Stimulated activated naive CD8-positive, alpha-beta T cell treated with anti-CD3 and anti-CD28 coated beads, Interleukin-15, amount 100 ng/mL, for 72 hours (primary cell): Measurements from ENCODE around the gene CD84.
"Not testable (repeated sequence)": the region's sequence is repeated elsewhere in the genome, so short reads cannot be mapped to it uniquely, and the experiment has no call there.

Source experiments
- ATAC-seq: fragments of 150-1000 bp; cut with Tn5 transposase; 2 replicates; pipeline ENCODE4 v1.10.0; 2021; ENCODE audit warnings: mild to moderate bottlenecking, moderate library complexity
- DNase-seq, 2 donors: peaks; one replicate each; pipeline ENCODE4 v3.0.0; 2021 to 2022
- H3K27ac Mint-ChIP-seq, 2 donors: one replicate each; pipeline ENCODE4 v1.8.0; 2022; ENCODE audit warnings: mild to moderate bottlenecking in 2 of 2, mixed read lengths in 2 of 2, moderate library complexity in 2 of 2
- H3K27me3 Mint-ChIP-seq: one replicate; pipeline ENCODE4 v1.8.0; 2022; ENCODE audit warnings: mixed read lengths
- H3K4me1 Mint-ChIP-seq: one replicate; pipeline ENCODE4 v1.8.0; 2022; ENCODE audit warnings: mild to moderate bottlenecking, mixed read lengths
- H3K4me3 Mint-ChIP-seq, 2 donors: one replicate each; pipeline ENCODE4 v1.8.0; 2022; ENCODE audit warnings: mild to moderate bottlenecking in 2 of 2, mixed read lengths in 2 of 2, moderate library complexity in 1 of 2
- H3K9me3 Mint-ChIP-seq, 2 donors: one replicate each; pipeline ENCODE4 v1.8.0; 2022; ENCODE audit warnings: mixed read lengths in 2 of 2

CD84 gene

GRCh38 chr1:160567858-160568682 lies 11.2 kb downstream of the CD84 start:
- H3K9me3 Mint-ChIP-seq: peaks cover 5 to 12% of the 10 kb centered on the region in 2 donors
- H3K4me3 Mint-ChIP-seq: peak overlapping the region; percentile 73 to 82
- H3K27me3 Mint-ChIP-seq: no peaks in the 10 kb centered on the region
- peak; percentile 99 for ATAC-seq
- H3K27ac Mint-ChIP-seq: peak overlapping the region; percentile 99
- H3K4me1 Mint-ChIP-seq: peaks cover 87% of the 10 kb centered on the region
- peak; percentile 68 to 79 for DNase-seq

- ATAC-seq: no peak
- peak overlapping the region; percentile 99 for H3K27ac Mint-ChIP-seq
- H3K4me3 Mint-ChIP-seq: peak overlapping the region; percentile 73 to 82
- DNase-seq: no peak
- no peaks in the 10 kb centered on the region for H3K27me3 Mint-ChIP-seq
- H3K9me3 Mint-ChIP-seq: peaks cover 8 to 18% of the 10 kb centered on the region in 2 donors
- H3K4me1 Mint-ChIP-seq: peaks cover 80% of the 10 kb centered on the region
These were observed 12.0 kb downstream of the CD84 start for GRCh38 chr1:160567341-160567740.

GRCh38 chr1:160565564-160565963 lies 13.7 kb downstream of the CD84 start:
- no peak for DNase-seq
- H3K27ac Mint-ChIP-seq: peak overlapping the region; percentile 87 to 92
- ATAC-seq: no peak
- H3K27me3 Mint-ChIP-seq: no peaks in the 10 kb centered on the region
- peak overlapping the region in 1 of 2 donors; percentile 32 for H3K4me3 Mint-ChIP-seq
- H3K9me3 Mint-ChIP-seq: peaks cover 14 to 15% of the 10 kb centered on the region in 2 donors
- peaks cover 80% of the 10 kb centered on the region for H3K4me1 Mint-ChIP-seq

GRCh38 chr1:160563230-160563629 lies 16.1 kb downstream of the CD84 start:
- H3K4me1 Mint-ChIP-seq: peaks cover 82% of the 10 kb centered on the region
- not testable (repeated sequence) for H3K4me3 Mint-ChIP-seq, ATAC-seq, H3K27me3 Mint-ChIP-seq, DNase-seq, H3K27ac Mint-ChIP-seq
- H3K9me3 Mint-ChIP-seq: peaks cover 14 to 21% of the 10 kb centered on the region in 2 donors

GRCh38 chr1:160562745-160563144 lies 16.6 kb downstream of the CD84 start:
- ATAC-seq, H3K27me3 Mint-ChIP-seq, DNase-seq, H3K4me3 Mint-ChIP-seq, H3K27ac Mint-ChIP-seq: not testable (repeated sequence)
- peaks cover 14 to 22% of the 10 kb centered on the region in 2 donors for H3K9me3 Mint-ChIP-seq
- peaks cover 82% of the 10 kb centered on the region for H3K4me1 Mint-ChIP-seq

GRCh38 chr1:160560806-160561205 lies 18.5 kb downstream of the CD84 start:
- Mint-ChIP-seq H3K27me3 (no peaks in the 10 kb centered on the region), H3K27ac (peak overlapping the region; percentile 74 to 91), H3K4me3 (peak overlapping the region; percentile 68), H3K4me1 (peaks cover 67% of the 10 kb centered on the region), H3K9me3 (peaks cover 14 to 22% of the 10 kb centered on the region in 2 donors)
- ATAC-seq (no peak), DNase-seq (no peak)

GRCh38 chr1:160560045-160560705 lies 19.1 kb downstream of the CD84 start:
- Mint-ChIP-seq H3K27me3 (no peaks in the 10 kb centered on the region), H3K27ac (peak overlapping the region; percentile 74 to 91), H3K9me3 (peaks cover 14 to 22% of the 10 kb centered on the region in 2 donors), H3K4me3 (peak overlapping the region; percentile 68), H3K4me1 (peaks cover 67% of the 10 kb centered on the region)
- DNase-seq (no peak), ATAC-seq (no peak)

- Mint-ChIP-seq H3K9me3 (peaks cover 14 to 22% of the 10 kb centered on the region in 2 donors), H3K4me1 (peaks cover 59% of the 10 kb centered on the region), H3K27ac (peak overlapping the region; percentile 45 to 91), H3K4me3 (peak overlapping the region; percentile 68)
- DNase-seq, ATAC-seq, H3K27me3 Mint-ChIP-seq: not testable (repeated sequence)
These were observed 19.9 kb downstream of the CD84 start for GRCh38 chr1:160559437-160559836.

GRCh38 chr1:160558660-160559380 lies 20.5 kb downstream of the CD84 start:
- H3K4me3 Mint-ChIP-seq: peak overlapping the region; percentile 68 to 72
- H3K27ac Mint-ChIP-seq: peak overlapping the region in 1 of 2 donors; percentile 77
- no peaks in the 10 kb centered on the region for H3K27me3 Mint-ChIP-seq
- DNase-seq: no peak
- no peak for ATAC-seq
- H3K4me1 Mint-ChIP-seq: peaks cover 59% of the 10 kb centered on the region
- peaks cover 14 to 22% of the 10 kb centered on the region in 2 donors for H3K9me3 Mint-ChIP-seq

GRCh38 chr1:160553778-160554177 lies 25.5 kb downstream of the CD84 start:
- peaks cover 52% of the 10 kb centered on the region for H3K4me1 Mint-ChIP-seq
- peaks cover 0 to 6% of the 10 kb centered on the region in 2 donors for H3K9me3 Mint-ChIP-seq
- no peaks in the 10 kb centered on the region for H3K27me3 Mint-ChIP-seq
- H3K27ac Mint-ChIP-seq: no peak overlapping the region
- ATAC-seq (no peak), DNase-seq (no peak)
- no peak overlapping the region for H3K4me3 Mint-ChIP-seq

- DNase-seq (no peak), ATAC-seq (no peak)
- H3K27me3 Mint-ChIP-seq: no peaks in the 10 kb centered on the region
- peak overlapping the region in 1 of 2 donors; percentile 46 for H3K27ac Mint-ChIP-seq
- H3K4me3 Mint-ChIP-seq: no peak overlapping the region
- H3K4me1 Mint-ChIP-seq: peaks cover 40% of the 10 kb centered on the region
- no peaks in the 10 kb centered on the region for H3K9me3 Mint-ChIP-seq
These were observed 26.9 kb downstream of the CD84 start for GRCh38 chr1:160552425-160552824.

GRCh38 chr1:160550572-160551034 lies 28.7 kb downstream of the CD84 start:
- Mint-ChIP-seq H3K27me3 (no peaks in the 10 kb centered on the region), H3K4me3 (no peak overlapping the region)
- DNase-seq: peak; percentile 47 to 60

GRCh38 chr1:160549665-160550006 lies 29.7 kb downstream of the CD84 start:
- ATAC-seq: no peak
- H3K4me1 Mint-ChIP-seq: peaks cover 37% of the 10 kb centered on the region
- no peak overlapping the region for H3K4me3 Mint-ChIP-seq
- no peaks in the 10 kb centered on the region for H3K9me3 Mint-ChIP-seq
- DNase-seq: no peak
- H3K27ac Mint-ChIP-seq: peak overlapping the region in 1 of 2 donors; percentile 56
- H3K27me3 Mint-ChIP-seq: no peaks in the 10 kb centered on the region

More at GRCh38 chr1:160550572-160551034, 28.7 kb downstream of the CD84 start:
- Mint-ChIP-seq H3K4me1 (peaks cover 36% of the 10 kb centered on the region), H3K27ac (peak overlapping the region; percentile 10 to 79), H3K9me3 (no peaks in the 10 kb centered on the region)
- ATAC-seq: peak; percentile 87

- DNase-seq (no peak), ATAC-seq (no peak)
- H3K4me1 Mint-ChIP-seq: peaks cover 42% of the 10 kb centered on the region
- H3K4me3 Mint-ChIP-seq: no peak overlapping the region
- H3K27me3 Mint-ChIP-seq: no peaks in the 10 kb centered on the region
- H3K27ac Mint-ChIP-seq: no peak overlapping the region
- no peaks in the 10 kb centered on the region for H3K9me3 Mint-ChIP-seq
These were observed 30.2 kb downstream of the CD84 start for GRCh38 chr1:160548960-160549664.

GRCh38 chr1:160548183-160548582 lies 31.1 kb downstream of the CD84 start:
- no peak overlapping the region for H3K4me3 Mint-ChIP-seq
- H3K9me3 Mint-ChIP-seq: no peaks in the 10 kb centered on the region
- H3K4me1 Mint-ChIP-seq: peaks cover 38% of the 10 kb centered on the region
- H3K27ac Mint-ChIP-seq: no peak overlapping the region
- no peak for DNase-seq
- no peaks in the 10 kb centered on the region for H3K27me3 Mint-ChIP-seq
- ATAC-seq: no peak
